PC-3 (cell line): ENCODE data around the gene TH. TPM values are rescaled to one million over a fixed set of nuclear protein-coding genes. Genes with fewer than 3 reads are reported as not detected.

Source experiments
- ATAC-seq: fragments of 200-7000 bp; cut with Tn5 transposase; 2 replicates; pipeline ENCODE4 v1.9.1; 2020; ENCODE audit warnings: mild to moderate bottlenecking, moderate library complexity
- BruUV-seq: library from RNA; stranded (reverse); fragments of 400-500 nt; replicated peaks from 2 replicates; lab custom pipeline; 2021; lab: Mats Ljungman, UMichigan
- CTCF ChIA-PET: fragments of 300-600 bp; sonication (Branson Sonifier 250); formaldehyde crosslinking; loops from one replicate; lab custom pipeline; 2022; ENCODE audit warnings: antibody characterized with exemption; lab: Charles Lee
- POLR2A ChIA-PET: fragments of 300-600 bp; sonication (Branson Sonifier 250); formaldehyde crosslinking; loops from one replicate; lab custom pipeline; 2022; ENCODE audit warnings: antibody characterized with exemption; ENCODE audit not compliant: unreplicated experiment; lab: Charles Lee
- DNase-seq: peaks from one replicate; pipeline ENCODE4 v3.0.0-alpha.2; 2015
- H2AFZ ChIP-seq: fragments of 300-600 bp; sonication (generic); 2 replicates; pipeline ENCODE4 v1.6.0; 2016; ENCODE audit warnings: antibody characterized with exemption, low read length
- H3F3A ChIP-seq: fragments of 300-600 bp; sonication (generic); one replicate; pipeline ENCODE4 v1.6.0; 2017; ENCODE audit warnings: antibody characterized with exemption, low read length, control low read depth, mild to moderate bottlenecking; ENCODE audit not compliant: unreplicated experiment
- H3K27ac ChIP-seq: fragments of 300-600 bp; sonication (generic); 2 replicates; pipeline ENCODE4 v1.5.1; 2016; ENCODE audit warnings: mild to moderate bottlenecking, low read length
- H3K27me3 ChIP-seq: fragments of 300-600 bp; sonication (generic); 2 replicates; pipeline ENCODE4 v1.6.1; 2016; ENCODE audit warnings: low read length, mixed read lengths
- H3K36me3 ChIP-seq: fragments of 300-600 bp; sonication (generic); 2 replicates; pipeline ENCODE4 v1.6.1; 2016; ENCODE audit warnings: low read depth, mixed run types, low read length, mixed read lengths
- H3K4me1 ChIP-seq: fragments of 300-600 bp; sonication (generic); 2 replicates; pipeline ENCODE4 v1.5.1; 2016; ENCODE audit warnings: low read length; ENCODE audit not compliant: insufficient read depth
- H3K4me2 ChIP-seq: fragments of 300-600 bp; sonication (generic); 2 replicates; pipeline ENCODE4 v1.6.0; 2016; ENCODE audit warnings: low read length
- H3K4me3 ChIP-seq: fragments of 300-600 bp; sonication (generic); 2 replicates; pipeline ENCODE4 v1.5.1; 2016; ENCODE audit warnings: mild to moderate bottlenecking, low read length, mixed read lengths
- H3K79me2 ChIP-seq: fragments of 300-600 bp; sonication (generic); 2 replicates; pipeline ENCODE4 v1.6.1; 2017; ENCODE audit warnings: low read length, mixed read lengths
- H3K9ac ChIP-seq: fragments of 300-600 bp; sonication (generic); 2 replicates; pipeline ENCODE4 v1.6.0; 2016; ENCODE audit warnings: mild to moderate bottlenecking, low read length
- H3K9me2 ChIP-seq: fragments of 300-600 bp; sonication (generic); replicated peaks from 2 replicates; pipeline ENCODE4 v1.6.1; 2016; ENCODE audit warnings: mixed run types, low read length, mixed read lengths
- H3K9me3 ChIP-seq: fragments of 300-600 bp; sonication (generic); 2 replicates; pipeline ENCODE4 v1.6.1; 2016; ENCODE audit warnings: low read length, mixed read lengths
- H4K20me1 ChIP-seq: fragments of 300-600 bp; sonication (generic); 2 replicates; pipeline ENCODE4 v1.6.1; 2016; ENCODE audit warnings: low read length, mixed read lengths
- CTCF ChIP-seq: fragments of 300-600 bp; sonication (generic); conservative IDR thresholded peaks from 2 replicates; pipeline ENCODE4 v1.5.1; 2017; ENCODE audit warnings: antibody characterized with exemption, low read depth, mild to moderate bottlenecking, low read length
- EZH2 ChIP-seq: fragments of 300-600 bp; sonication (generic); IDR thresholded peaks from one replicate; pipeline ENCODE4 v1.6.1; 2017; ENCODE audit warnings: antibody characterized with exemption, mild to moderate bottlenecking, low read length; ENCODE audit not compliant: unreplicated experiment
- EZH2phosphoT487 ChIP-seq: fragments of 300-600 bp; sonication (generic); IDR thresholded peaks from 2 replicates; pipeline ENCODE4 v1.6.1; 2018; ENCODE audit warnings: mild to moderate bottlenecking, antibody characterized with exemption, low read length, borderline replicate concordance
- intact Hi-C: fragments of 100-400 bp; cut with micrococcal nuclease; formaldehyde crosslinking; loops from 2 replicates; pipeline ENCODE4 v1.9.0; 2023
- total RNA-seq: library from RNA; depleted of rRNA; stranded (reverse); fragments of >200 nt; gene quantifications from 2 replicates; pipeline ENCODE4 v1.2.3, GENCODE V29; 2014

Gene TH
- total RNA-seq, 1 experiment from 2014 or later = 8.3 TPM

DNA sequence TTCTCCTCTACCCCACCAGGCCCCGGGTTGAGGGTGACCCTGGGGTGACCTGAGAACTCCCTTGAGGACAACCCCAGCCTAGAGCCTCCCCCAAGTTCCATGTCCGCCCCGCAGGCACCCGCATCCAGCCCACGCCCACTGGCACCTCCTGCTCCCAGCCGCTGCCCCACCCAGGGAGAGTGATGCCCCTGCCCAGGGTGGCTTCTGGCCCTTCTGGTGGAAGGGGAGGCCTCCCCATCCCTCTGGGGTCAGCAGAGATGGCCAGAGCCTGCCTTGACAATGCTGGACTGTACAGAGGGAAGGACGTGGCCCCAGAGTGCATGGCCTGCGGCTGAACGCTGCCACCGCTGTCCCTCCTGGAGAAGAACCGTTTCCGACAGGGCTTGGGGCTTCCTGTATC, 1.1 kb upstream of the TH start:
- Histone ChIP-seq H3K9me3 (no peaks in the 10 kb centered on the region), H3K9ac (no peak overlapping the region), H3K79me2 (no peaks in the 10 kb centered on the region), H3F3A (no peaks in the 10 kb centered on the region), H3K4me1 (peaks cover 30% of the 10 kb centered on the region), H3K36me3 (no peaks in the 10 kb centered on the region), H3K4me2 (no peak overlapping the region), H3K9me2 (no peaks in the 10 kb centered on the region), H4K20me1 (no peaks in the 10 kb centered on the region), H3K27me3 (no peaks in the 10 kb centered on the region), H3K4me3 (no peak overlapping the region), H2AFZ (no peak overlapping the region), H3K27ac (no peak overlapping the region)
- TF ChIP-seq EZH2phosphoT487 (no peak), EZH2 (no peak), CTCF (no peak)
- BruUV-seq = no TSS peak
- no peak for ATAC-seq
- intact Hi-C loops = no loop called here
- no peak for DNase-seq
- POLR2A ChIA-PET = no interaction called here
- CTCF ChIA-PET = no interaction called here

DNA sequence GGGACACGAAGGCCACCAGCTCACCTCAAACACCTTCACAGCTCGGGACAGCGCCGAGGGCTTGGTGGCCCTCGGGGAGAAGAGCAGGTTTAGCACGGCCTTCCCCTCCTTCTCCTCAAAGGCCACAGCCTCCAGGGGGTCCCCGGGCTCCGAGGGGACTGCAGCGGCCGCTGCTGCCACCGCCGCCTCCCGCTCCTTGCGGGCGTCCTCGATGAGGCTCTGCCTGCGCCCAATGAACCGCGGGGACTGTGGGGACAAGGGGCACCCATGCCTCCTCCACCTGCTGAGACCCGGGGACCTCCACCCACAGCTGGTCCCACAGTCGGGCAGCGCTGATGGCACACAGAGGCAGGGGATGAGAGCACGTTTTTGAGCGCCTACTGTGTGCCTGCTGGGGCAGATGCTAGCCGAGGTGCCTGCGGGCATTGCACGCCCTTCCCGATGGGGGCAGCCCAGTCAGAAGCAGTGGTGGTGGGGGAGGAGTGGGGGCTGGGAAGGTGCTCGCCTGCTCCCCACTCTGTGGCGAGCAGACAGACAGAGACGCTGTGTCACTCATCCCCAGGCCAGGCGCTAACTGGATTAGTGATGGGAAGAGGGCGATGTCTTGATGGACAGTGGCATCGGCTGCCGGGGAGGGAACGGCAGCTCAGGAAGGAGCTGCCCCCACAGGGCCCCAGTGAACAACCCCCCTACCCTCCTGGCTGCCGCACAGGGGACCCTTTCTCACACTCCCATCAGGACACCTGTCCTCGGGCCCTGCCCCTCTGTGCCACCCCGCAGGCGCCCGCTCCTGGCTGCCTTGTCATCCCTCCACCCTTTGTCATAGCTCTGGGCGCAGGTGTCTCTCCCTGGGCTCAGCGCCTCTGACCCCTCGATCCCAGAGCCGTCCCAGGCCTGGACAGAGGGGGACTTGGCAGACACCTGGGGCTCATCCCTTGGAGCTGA, 1.7 kb downstream of the TH start:
- no peaks in the 10 kb centered on the region for H3F3A ChIP-seq
- peaks cover 13% of the 10 kb centered on the region; the same call in 1 of the 2 replicates for H3K4me1 ChIP-seq
- H3K4me3 ChIP-seq = no peak overlapping the region
- no peaks in the 10 kb centered on the region for H3K9me2 ChIP-seq
- no peak overlapping the region for H3K9ac ChIP-seq
- H3K27me3 ChIP-seq = no peaks in the 10 kb centered on the region
- TF ChIP-seq EZH2phosphoT487 (no peak), CTCF (no peak), EZH2 (no peak)
- no TSS peak for BruUV-seq
- H3K27ac ChIP-seq = no peak overlapping the region
- H2AFZ ChIP-seq = no peak overlapping the region
- ATAC-seq (no peak), DNase-seq (no peak)
- no peak overlapping the region for H3K4me2 ChIP-seq
- no peaks in the 10 kb centered on the region for H4K20me1 ChIP-seq
- intact Hi-C loops = no loop called here
- H3K79me2 ChIP-seq = no peaks in the 10 kb centered on the region
- ChIA-PET POLR2A (no interaction called here), CTCF (no interaction called here)
- no peaks in the 10 kb centered on the region for H3K36me3 ChIP-seq
- H3K9me3 ChIP-seq = no peaks in the 10 kb centered on the region

DNA sequence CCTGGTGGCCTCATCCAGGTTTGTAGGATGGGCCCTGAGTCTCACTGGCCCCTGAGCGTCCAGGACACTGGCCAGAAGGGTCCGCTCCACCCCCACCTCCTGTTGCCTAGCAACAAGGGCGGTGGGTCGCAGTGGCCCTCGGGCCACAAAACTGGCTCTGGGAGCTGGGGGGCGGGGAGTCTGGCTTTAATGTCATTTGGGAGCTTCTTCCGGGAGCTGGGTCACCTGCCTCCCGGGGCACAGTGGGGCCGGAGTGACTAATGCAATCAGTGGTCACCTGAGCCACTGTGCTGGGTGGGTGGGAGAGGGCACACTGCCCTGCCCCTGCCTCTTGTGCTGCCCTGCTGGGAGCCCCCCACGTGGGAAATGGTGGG, 2.6 kb downstream of the TH start:
- CTCF ChIA-PET = no interaction called here
- intact Hi-C loops = no loop called here
- H3K4me2 ChIP-seq = no peak overlapping the region

More for the DNA sequence above, 2.6 kb downstream of the TH start:
- no peaks in the 10 kb centered on the region for H3K9me2 ChIP-seq
- no peaks in the 10 kb centered on the region for H4K20me1 ChIP-seq
- TF ChIP-seq EZH2 (no peak), CTCF (no peak), EZH2phosphoT487 (no peak)
- peaks cover 13% of the 10 kb centered on the region; the same call in 1 of the 2 replicates for H3K4me1 ChIP-seq
- no peaks in the 10 kb centered on the region for H3K27me3 ChIP-seq
- H3K27ac ChIP-seq = no peak overlapping the region
- POLR2A ChIA-PET = no interaction called here
- DNase-seq = no peak
- H3K9ac ChIP-seq = no peak overlapping the region
- ATAC-seq = no peak
- H2AFZ ChIP-seq = no peak overlapping the region
- no peak overlapping the region for H3K4me3 ChIP-seq
- no peaks in the 10 kb centered on the region for H3K9me3 ChIP-seq
- H3F3A ChIP-seq = no peaks in the 10 kb centered on the region
- no TSS peak for BruUV-seq
- H3K79me2 ChIP-seq = no peaks in the 10 kb centered on the region
- no peaks in the 10 kb centered on the region for H3K36me3 ChIP-seq
